ENCODE data around the gene SMAD6.

DNA sequence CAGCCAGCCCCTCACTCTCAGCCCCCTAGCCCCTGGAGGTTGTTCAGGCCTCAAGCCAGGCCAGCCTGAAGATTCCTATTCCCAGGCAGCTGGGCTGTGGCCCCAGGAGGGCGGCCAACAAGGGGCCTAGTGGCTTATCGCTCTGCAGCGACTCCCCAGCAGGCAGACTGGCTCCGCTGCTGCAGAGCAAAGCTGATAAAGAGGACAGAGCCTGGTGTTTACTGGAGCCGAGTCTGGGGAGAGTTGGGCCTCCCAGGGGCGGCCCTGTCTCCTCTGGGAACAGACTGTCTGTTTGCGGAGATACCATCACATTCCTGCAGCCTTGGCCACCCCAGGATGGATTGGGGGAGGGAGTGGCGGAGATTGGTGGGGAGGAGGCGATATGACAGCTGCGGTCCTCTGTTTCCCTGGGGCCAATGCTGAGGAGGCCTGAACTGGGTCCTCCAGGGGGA lies 22.4 kb upstream of the SMAD6 start:
- TF ChIP-seq CTCF (conservative IDR thresholded peaks at IDR 0.05) (no peak), ZFX (IDR thresholded peaks at IDR 0.05) (no peak)
